CD4-positive, alpha-beta T cell treated with Interleukin-17A for 4 hours (primary cell): ENCODE results near the gene MACROD2.
"Not testable (repeated sequence)": the region's sequence is repeated elsewhere in the genome, so short reads cannot be mapped to it uniquely, and the experiment has no call there.

Experiments used
- DNase-seq: peaks from one replicate; pipeline ENCODE4 v3.0.0-alpha.2; 2020; ENCODE audit warnings: mixed read lengths

The MACROD2 gene

GRCh38 chr20:14193885-14194284, 198.6 kb downstream of the MACROD2 start:
- DNase-seq: no peak

GRCh38 chr20:14197097-14197496, 201.8 kb downstream of the MACROD2 start:
- no peak for DNase-seq

GRCh38 chr20:14198416-14198815, 203.1 kb downstream of the MACROD2 start:
- DNase-seq: no peak

- DNase-seq: no peak
These were observed 203.8 kb downstream of the MACROD2 start for GRCh38 chr20:14199111-14199510.

- DNase-seq: no peak
These were observed 208.3 kb downstream of the MACROD2 start for GRCh38 chr20:14203657-14204056.

GRCh38 chr20:14207591-14207990, 212.3 kb downstream of the MACROD2 start:
- DNase-seq: no peak

- DNase-seq: no peak
These were observed 213.6 kb downstream of the MACROD2 start for GRCh38 chr20:14208956-14209355.

- no peak for DNase-seq
These were observed 214.8 kb downstream of the MACROD2 start for GRCh38 chr20:14210146-14210545.

- DNase-seq: no peak
These were observed 218.7 kb downstream of the MACROD2 start for GRCh38 chr20:14214046-14214445.

GRCh38 chr20:14215880-14216279, 220.6 kb downstream of the MACROD2 start:
- not testable (repeated sequence) for DNase-seq

- DNase-seq: no peak
These were observed 224.6 kb downstream of the MACROD2 start for GRCh38 chr20:14219801-14220461.

GRCh38 chr20:14220986-14221385, 225.7 kb downstream of the MACROD2 start:
- DNase-seq: no peak

GRCh38 chr20:14223806-14224205, 228.5 kb downstream of the MACROD2 start:
- no peak for DNase-seq

GRCh38 chr20:14226051-14227049, 231.0 kb downstream of the MACROD2 start:
- DNase-seq: not testable (repeated sequence)

- DNase-seq: no peak
These were observed 237.3 kb downstream of the MACROD2 start for GRCh38 chr20:14232650-14233049.

GRCh38 chr20:14234666-14235295, 239.5 kb downstream of the MACROD2 start:
- DNase-seq: no peak

- DNase-seq: no peak
These were observed 240.0 kb downstream of the MACROD2 start for GRCh38 chr20:14235355-14235754.

GRCh38 chr20:14245368-14245970, 250.2 kb downstream of the MACROD2 start:
- DNase-seq: no peak

GRCh38 chr20:14259689-14260088, 264.4 kb downstream of the MACROD2 start:
- DNase-seq: no peak

GRCh38 chr20:14260367-14260766, 265.1 kb downstream of the MACROD2 start:
- DNase-seq: no peak

- no peak for DNase-seq
These were observed 269.6 kb downstream of the MACROD2 start for GRCh38 chr20:14264869-14265268.

GRCh38 chr20:14266246-14266645, 270.9 kb downstream of the MACROD2 start:
- DNase-seq: no peak

- DNase-seq: not testable (repeated sequence)
These were observed 275.4 kb downstream of the MACROD2 start for GRCh38 chr20:14270751-14271150.
